ENCODE data around the gene AUH.

The AUH gene

DNA sequence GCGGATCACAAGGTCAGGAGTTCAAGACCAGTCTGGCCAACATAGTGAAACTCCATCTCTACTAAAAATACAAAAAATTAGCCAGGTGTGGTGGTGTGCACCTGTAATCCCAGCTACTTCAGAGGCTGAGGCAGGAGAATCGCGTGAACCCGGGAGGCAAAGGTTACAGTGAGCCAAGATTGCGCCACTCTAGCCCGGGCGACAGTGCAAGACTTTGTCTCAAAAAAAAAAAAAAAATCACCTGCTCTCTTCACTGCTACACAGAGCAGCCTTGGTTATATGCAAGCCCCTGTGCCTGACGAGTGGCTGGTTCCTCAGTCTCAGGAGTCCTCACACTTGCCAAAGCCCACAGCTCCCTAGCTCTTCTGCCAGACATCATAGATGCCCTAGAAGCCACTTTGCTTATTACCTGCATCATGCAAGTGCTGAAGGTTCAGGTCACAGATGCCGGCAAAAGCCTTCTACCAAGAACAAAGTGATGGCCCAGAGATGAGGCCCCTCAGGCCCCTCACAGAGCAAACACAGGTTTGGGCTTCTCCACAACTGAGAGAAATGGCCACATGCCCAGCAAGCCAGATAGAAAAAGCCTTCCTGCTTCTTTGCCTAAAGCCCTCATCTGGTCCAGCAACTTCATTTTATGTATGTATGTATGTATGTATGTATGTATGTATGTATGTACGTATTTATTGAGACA, 176.4 kb downstream of the AUH start:
- DNase-seq, result no peak

DNA sequence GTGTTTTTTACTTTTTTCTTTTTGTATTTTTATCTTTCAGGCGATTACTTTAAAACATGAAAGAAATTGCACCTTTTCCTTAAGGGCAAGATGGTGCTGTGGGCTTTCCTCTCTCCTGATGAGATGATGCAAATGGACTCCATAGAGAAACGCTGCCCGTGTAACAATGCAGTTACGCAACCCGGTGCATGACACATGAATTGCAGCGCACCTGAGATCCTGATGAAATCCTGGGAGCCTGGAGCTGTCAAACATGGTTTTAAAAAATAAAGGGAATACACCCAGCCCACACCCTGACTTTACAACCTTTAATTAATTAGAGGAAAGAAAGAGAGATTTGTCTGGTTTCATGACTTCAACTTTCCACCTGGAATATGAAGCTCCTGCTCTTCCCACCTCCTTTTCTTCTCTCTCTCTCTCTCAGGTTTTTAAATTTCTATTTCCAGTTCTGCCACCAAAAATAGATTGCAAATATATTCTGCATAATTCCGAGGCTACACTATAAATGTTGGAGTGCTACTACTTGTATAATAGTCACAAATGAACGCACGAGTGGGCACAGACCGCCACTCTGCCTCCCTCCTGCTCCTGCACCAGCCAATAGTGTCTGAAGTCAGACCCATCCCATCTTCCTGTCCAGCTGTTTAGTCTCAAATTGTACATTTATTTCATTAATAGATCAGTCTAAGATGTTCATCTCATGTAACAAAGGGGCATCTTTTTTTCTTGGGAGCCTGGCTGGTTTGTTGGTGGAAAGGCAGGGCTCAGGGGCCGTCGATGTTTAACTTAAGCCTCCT, 179.1 kb downstream of the AUH start:
- DNase-seq, result no peak

DNA sequence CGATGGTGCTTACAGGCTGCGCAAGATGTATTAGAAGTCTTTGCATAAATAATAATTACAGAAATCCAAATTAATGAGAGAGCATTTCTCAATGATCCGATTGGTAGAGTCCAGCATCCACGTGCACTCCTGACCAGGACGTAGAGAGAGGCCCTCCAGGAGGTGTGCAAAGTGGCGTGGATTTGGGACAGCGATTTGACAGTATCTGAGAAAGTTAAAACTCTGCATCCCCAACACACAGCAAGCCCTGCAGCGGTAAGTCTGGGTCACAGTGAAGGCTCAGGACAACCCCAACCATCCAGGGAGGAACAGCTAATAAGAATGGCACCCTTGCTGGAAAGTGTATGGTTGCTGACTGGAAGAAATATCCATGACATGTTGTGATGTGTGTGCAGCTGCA, 180.2 kb downstream of the AUH start:
- no peak for DNase-seq

DNA sequence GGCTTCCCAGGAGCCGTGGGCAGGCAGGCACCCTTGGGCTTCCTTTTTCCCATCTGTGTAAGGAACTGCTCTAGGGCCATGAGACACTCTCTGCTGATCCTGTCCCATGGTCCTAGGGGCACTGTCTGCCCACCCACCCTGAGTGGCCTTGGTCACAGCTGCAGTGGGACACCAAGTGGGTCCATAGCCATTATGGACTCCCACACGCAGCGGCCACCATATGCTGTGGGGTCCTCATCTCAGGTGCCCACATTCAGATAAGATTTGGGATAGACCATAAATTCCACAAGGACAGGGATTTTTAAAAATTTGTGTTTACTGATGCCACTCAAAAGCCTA, 180.8 kb downstream of the AUH start:
- no peak for DNase-seq

DNA sequence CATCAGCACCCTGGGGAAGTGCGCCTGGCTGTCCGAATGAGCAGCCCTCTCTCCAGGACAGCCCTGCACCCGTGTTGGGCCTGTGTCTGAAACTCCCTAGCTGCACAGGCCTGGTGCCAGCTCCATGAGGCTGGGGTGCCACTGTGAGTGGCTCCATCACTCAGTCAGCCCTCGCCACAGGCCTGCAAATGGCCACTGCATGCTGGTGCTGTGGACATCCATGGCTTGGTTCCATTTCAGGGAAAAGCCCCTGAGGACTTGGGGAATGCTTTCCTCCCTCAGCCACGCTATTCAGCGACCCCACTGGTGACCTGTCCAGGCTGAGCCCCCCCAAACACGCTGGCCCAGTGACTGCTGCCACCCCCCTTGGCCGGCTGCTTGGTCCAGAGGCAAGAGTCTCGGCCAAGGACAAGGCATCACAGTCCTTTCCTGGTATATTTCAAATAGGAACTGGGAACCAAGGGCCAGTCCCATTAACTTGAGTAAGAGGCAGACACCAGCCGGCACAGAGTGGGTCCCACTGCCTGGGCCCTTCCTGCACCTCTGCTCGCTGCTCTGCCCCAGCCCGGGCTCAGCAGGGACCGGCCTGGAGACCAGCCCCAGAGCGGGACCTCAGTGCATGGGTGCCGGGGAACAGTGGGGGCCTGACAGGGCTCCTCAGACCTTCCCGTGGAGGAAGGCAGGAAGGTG, 181.3 kb downstream of the AUH start:
- no peak for DNase-seq

DNA sequence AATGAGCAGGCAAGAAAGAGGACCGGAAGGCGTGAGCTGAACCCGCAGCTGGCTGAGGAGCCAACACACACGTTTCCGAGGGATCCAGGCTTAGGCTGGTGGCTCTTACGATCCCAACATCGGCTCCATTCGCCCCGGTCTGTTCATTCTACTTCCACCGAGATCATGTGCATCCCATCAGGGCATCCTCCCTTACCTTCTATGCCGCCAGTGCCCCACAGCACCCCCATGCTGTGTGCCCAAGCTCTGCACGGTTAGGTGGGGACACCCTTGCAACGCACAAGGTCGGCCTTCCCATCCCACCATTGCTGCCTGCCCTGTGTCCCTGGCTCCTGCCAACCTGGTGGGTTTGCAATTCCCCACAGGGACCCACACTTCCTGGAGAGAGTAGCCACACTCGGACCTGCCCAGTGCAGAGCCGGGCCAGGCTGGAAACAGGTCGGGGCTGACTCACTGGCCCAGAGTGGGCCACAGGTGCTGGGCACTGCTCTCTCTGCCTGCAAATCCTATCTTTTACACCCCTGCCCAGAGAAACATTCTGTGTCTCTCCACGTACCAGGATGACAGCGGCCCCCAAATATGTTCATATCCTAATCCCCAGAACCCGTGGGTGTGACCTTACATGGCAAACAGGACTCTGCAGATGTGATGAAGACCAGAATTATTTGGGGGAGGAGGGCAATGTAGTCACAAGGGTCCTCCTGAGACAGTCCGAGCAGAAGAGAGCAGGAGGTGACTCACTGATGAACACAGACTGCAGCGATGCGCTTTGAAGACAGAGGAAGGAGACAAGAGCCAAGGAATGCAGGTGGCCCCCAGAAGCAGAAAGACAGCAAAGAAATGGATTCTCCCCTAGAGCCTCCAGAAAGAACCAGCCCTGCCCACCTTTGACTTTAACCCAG, 182.2 kb downstream of the AUH start:
- DNase-seq, result no peak

DNA sequence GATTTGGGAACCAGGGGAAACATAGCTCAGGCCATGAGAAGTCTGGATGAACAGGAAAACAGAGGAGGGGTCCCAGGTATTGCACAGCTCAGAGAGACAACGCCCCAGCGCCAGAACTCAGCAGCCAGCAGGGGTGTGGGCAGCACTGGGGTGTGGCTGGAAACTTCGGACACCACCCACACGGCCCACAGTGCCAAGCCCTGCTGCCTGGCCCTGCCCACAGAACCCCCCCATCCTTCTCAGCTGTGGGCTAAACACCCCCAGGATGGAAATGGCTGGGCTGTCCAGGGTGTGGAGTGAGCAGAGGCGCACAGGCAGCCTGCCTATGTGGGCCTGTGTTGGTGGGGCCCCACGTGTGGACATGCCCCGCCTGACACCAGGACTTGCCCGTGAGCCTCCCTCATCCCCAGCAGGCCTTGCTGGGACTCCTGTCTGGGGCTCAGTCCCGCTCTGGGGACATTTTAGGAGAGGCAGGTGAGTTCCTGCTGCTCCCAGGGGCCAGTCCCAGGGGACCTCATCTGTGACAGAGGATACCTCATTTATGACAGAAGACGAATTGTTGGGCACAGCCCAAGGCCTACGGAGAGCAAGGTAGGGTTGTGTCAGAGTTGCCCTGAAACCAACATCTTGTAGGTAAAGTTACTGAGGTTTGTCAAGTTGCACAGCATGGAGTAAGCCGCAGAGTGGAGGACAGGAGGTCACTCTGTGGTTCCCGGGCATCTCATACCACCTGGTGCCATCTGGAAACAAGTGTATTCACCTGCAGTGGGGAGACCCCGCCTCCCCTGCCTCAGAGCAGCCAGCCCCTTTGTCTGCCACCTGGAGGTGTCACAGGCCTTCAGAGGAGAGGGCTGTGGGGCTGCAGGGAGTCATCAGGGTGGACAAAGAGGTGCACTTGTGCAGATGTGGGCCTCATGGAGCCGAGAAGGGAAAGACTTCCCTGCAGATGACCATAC, 183.2 kb downstream of the AUH start:
- no peak for DNase-seq

DNA sequence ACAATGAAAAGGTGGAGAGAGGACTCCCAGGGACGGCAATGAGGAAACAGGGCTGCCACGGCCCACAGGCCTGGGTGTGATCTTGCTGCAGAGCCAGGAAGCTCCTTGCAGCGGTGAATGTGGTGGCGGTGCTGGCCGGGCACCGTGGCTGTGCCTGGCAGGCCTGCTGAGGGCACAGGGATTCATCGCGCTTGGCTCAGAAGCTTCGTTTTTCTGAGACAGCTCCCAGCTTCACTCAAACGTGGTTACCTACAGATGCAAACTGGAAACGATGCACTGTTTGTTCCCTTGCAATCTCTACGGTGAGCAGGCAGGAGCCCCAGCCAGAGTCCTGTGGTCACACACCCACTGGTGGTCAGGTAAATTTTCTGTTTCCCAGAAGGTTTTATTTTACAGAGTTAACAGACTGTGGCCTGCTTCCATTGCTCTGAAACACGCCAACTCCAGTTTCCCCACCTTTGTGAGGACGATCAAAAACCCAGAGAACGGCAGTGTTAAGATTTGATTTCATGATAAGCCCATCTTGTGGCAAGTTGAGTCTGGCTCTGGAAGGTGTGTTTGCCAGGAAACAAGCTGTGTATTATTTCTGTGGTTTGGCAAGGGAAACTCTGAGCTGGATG, 183.9 kb downstream of the AUH start:
- no peak for DNase-seq

DNA sequence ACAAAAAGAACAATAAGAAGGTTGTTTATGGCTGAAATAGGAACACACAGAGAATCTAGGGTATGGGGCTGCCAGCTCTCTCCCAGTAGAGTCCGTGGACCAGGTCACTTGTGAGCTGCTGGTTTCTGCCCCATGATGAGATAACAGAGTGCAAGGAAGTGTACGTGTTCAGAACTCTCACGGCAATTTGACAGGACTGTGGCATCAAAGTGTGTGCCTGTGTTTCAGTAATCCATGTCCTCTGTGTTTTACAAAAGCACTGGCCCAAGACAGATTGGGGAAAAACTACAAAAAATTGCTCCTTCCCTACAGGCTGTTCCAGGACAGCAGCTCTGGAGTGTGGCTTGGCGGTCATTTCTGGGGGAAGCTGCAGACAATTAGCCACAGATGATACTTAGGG, 184.6 kb downstream of the AUH start:
- DNase-seq, result no peak

DNA sequence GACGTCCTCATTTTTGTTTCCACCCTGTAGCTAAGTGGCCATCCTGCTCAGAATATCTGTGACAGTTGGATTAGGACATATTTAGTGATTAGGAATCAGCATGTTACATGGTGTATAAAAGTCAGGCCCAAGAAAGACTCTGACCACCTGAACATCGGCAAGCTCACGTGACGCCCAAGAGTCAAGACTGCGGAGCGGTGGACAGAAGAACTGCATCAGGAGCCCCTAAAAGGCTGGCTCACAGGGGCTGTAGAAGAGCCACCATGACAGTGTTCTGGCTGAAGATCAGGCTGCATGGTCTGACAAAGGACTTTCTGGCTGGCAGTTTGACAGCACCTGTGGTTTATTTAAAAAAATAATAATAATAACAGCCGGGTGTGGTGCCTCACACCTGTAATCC, 185.3 kb downstream of the AUH start:
- no peak for DNase-seq

DNA sequence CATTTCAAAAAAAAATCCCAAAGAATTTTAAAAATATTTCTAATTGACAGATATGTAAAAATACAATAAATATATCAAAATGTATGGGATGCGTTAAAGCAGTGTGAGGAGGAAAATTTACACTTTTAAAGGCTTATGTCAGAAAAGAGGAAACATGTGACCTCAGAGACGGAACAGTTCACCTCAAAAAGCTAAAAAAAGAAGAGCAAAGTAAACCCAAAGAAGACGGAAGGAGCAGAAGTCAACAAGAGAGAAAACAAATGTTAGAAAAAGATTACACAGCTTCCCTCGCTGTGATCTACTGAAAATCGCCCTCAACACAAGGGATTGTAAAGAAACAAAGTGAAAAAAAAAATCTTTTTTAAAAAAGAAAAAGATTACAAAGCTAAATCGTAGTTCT, 186.9 kb downstream of the AUH start:
- no peak for DNase-seq

DNA sequence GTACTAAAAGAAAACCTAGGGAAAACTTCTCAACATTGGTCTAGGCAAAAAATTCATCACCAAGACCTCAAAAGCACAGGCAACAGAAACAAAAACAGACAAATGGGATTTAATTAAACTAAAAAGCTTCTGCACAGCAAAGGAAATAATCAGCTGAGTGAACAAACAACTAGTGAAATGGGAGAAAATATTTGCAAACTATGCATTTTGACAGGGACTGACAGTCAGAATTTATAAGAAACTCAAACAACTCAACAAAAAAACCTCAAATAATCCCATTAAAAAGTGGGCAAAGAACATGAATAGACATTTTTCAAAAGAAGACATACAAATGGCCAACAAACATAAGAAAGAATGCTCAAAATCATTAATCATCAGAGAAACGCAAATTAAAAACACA, 189.4 kb downstream of the AUH start:
- no peak for DNase-seq

DNA sequence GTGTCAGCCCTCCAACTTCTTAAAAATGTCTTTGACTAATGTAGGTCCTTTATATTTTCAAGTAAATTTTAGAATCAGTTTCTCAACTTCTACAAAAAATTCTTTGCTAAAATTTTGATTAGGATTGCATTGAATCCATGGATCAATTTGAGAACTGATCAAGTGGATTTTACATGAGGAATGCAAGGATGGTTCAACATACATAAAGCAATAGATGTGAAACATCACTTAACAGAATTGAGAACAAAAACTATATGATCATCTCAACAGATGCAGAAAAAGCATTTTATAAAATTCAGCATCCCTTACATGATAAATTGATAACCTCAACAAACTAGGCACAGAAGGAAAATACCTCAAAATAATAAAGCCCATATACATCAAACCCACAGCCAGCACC, 190.8 kb downstream of the AUH start:
- no peak for DNase-seq

DNA sequence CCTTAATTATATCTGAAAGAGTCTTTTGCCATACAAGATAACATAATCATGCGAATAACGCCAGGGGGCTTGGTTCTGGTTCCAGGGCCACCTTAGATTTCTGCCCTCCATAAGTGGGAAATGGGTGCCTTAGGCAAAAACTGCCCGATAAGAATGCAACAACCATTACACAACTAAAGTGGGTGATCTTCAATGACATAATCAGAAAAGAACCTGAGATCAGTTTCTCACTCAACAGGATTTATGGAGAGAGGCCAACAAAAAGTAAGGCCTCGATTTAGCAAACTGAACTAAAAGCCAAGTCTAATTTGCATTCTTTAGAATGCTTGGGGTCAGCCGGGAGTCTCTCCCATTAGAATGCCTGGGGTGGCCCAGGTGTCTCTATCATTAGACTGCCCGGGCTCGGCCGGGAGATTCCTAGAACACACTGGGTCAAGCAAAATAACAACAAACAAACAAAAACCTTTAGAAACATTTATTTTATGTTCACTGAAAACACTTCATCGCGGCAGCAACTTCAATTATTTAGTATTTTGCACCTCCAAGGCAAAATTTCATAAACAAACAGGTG, 194.8 kb downstream of the AUH start:
- no peak for DNase-seq

DNA sequence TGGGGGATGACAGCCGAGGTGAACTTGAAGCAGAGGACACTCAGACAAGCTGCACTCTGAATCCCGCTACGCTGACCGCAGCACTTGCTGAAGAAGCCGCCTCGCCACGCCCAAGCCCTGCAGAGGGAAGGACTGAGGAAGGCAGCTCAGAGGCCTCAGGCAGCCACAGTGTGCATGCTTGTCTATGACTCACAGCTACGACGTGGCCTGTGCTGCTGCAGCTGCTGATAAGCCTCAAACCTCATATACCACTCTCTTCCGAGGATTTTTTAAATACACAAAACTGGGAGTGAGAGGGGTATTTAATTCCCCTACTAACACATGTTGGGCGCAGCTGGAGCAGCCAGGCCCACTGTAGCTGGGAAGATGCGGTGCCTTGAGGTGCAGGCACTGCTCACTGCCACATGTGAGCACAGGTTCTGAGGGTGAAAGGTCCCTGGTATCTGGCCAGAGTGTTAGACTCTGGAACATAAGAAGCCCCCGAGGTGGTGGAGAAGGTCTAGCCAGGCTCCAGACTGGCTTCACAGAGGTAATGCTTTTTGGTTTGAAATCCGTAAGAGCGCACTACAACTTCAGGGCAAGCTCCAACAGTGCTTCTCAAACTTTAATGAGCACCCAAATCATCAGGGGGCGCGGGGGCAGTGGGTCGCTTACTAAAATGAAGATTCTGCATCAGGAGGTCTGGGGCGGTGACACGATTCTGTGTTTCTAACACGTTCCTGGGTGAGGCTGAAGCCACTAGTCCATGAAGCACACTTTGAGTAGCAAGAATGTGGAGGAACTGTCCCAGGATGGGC, 196.8 kb downstream of the AUH start:
- DNase-seq, result peak; percentile 33
